OCI-LY7 (cell line): Measurements from ENCODE around the gene GLIPR2.

Experiments
- CTCF ChIP-seq: fragments of 200-600 bp; sonication (generic); conservative IDR thresholded peaks from 2 replicates; pipeline ENCODE4 v1.5.1; 2014; ENCODE audit warnings: mild to moderate bottlenecking, antibody characterized with exemption, low read length, moderate library complexity, mixed read lengths
- EZH2phosphoT487 ChIP-seq: fragments of 200-600 bp; sonication (generic); IDR thresholded peaks from 2 replicates; pipeline ENCODE4 v1.6.1; 2018; ENCODE audit warnings: low read depth, borderline replicate concordance, mild to moderate bottlenecking, mixed run types, antibody characterized with exemption, low read length, moderate library complexity, mixed read lengths

DNA sequence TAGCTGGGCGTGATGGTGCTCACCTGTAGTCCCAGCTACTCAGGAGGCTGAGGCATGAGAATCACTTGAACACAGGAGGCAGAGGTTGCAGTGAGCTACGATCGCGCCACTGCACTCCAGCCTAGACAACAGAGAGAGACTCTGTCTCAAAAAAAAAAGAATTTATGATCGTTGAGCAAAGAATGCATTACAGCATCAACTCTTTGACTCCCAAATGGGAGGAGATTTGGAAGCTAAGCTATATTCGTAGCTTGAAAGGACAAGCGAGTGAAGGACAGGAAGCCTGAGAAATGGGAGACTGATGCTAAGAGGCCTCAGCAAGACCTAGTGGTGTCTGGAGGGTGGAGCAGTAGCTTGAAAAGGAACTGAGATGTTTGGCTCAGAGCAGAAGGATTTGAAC, 22.4 kb downstream of the GLIPR2 start:
- TF ChIP-seq CTCF (no peak), EZH2phosphoT487 (no peak)
